ENCODE measurements around the gene CA5A. TPM values are rescaled to one million over a fixed set of nuclear protein-coding genes. Genes with fewer than 3 reads are reported as not detected.
A peak's percentile ranks its signal among the peaks of the same experiment; 100 is the strongest.

CA5A gene
- total and polyA plus RNA-seq, 2 of the 13 experiments (the other 11 are each of a cell fraction or from before 2014, with no cell fraction given), result 66.8 to 106 TPM

DNA sequence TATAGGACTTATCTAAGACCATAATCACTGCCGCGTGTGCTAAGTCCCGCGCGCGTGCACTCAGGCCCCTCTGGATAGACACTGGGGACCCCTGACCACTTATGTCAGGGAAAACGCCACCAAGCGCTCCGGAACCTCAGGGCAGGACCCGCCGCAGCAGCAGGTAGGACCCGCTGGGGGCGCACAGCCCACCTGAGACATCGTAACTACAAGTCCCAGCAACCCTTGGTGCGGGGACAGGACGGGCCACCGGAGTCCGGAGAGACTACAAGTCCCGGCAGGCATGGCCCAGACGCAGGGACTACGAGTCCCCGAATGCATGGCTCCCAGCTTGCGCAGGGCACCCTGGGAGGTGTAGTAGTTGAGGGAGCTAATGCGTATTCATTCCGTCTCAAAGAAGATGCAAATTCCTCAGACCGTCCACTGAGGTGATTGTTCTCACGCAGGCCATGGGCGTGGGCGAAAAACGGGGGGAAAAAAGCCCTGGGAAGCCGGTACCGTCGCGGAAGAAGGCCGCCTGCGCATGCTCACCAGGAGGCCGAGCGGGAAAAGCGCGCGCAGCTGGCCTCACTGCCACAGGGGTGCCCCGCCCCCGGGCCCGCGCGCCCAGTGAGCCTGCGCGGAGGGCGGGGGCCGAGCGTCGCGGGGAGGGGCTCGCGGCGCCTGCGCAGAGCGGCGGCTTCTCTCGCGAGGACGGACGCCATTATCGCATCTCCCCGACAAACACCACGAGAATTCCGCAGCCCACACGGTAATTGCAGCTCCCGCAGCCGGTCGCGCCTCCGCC, 14.6 kb upstream of the CA5A start, which contains the start of gene BANP (continued):
- TF ChIP-seq, protein P1, sequence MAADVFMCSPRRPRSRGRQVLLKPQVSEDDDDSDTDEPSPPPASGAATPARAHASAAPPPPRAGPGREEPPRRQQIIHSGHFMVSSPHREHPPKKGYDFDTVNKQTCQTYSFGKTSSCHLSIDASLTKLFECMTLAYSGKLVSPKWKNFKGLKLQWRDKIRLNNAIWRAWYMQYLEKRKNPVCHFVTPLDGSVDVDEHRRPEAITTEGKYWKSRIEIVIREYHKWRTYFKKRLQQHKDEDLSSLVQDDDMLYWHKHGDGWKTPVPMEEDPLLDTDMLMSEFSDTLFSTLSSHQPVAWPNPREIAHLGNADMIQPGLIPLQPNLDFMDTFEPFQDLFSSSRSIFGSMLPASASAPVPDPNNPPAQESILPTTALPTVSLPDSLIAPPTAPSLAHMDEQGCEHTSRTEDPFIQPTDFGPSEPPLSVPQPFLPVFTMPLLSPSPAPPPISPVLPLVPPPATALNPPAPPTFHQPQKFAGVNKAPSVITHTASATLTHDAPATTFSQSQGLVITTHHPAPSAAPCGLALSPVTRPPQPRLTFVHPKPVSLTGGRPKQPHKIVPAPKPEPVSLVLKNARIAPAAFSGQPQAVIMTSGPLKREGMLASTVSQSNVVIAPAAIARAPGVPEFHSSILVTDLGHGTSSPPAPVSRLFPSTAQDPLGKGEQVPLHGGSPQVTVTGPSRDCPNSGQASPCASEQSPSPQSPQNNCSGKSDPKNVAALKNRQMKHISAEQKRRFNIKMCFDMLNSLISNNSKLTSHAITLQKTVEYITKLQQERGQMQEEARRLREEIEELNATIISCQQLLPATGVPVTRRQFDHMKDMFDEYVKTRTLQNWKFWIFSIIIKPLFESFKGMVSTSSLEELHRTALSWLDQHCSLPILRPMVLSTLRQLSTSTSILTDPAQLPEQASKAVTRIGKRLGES (CRISPR knock-in tag; IDR thresholded peaks at IDR 0.05; ENCODE audit: borderline replicate concordance), result no peak
- TF ChIP-seq, protein P2, sequence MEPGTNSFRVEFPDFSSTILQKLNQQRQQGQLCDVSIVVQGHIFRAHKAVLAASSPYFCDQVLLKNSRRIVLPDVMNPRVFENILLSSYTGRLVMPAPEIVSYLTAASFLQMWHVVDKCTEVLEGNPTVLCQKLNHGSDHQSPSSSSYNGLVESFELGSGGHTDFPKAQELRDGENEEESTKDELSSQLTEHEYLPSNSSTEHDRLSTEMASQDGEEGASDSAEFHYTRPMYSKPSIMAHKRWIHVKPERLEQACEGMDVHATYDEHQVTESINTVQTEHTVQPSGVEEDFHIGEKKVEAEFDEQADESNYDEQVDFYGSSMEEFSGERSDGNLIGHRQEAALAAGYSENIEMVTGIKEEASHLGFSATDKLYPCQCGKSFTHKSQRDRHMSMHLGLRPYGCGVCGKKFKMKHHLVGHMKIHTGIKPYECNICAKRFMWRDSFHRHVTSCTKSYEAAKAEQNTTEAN (CRISPR knock-in tag; conservative IDR thresholded peaks at IDR 0.05), result peak; percentile 14; the same call in 1 of the 2 replicates
- TF ChIP-seq ZNF3 (CRISPR knock-in tag; IDR thresholded peaks at IDR 0.05), result no peak
- TF ChIP-seq ARNTL (CRISPR knock-in tag; IDR thresholded peaks at IDR 0.05), result peak; percentile 84
- no peak; the same call in 1 of the 2 replicates for TF ChIP-seq ZNF629 (CRISPR knock-in tag; conservative IDR thresholded peaks at IDR 0.05)
- no peak for TF ChIP-seq CENPX (CRISPR knock-in tag; IDR thresholded peaks at IDR 0.05)
- peak; percentile 57; the same call in 1 of the 2 replicates for TF ChIP-seq RFXAP (CRISPR knock-in tag; IDR thresholded peaks at IDR 0.05; ENCODE audit: borderline replicate concordance)
- TF ChIP-seq ZBTB20 (CRISPR knock-in tag; IDR thresholded peaks at IDR 0.05; ENCODE audit: borderline replicate concordance, low read depth), result peak; percentile 80
- TF ChIP-seq ZIK1 (CRISPR knock-in tag; IDR thresholded peaks at IDR 0.05; ENCODE audit: borderline replicate concordance, low read depth), result no peak; the same call in none of the 2 replicates
- peak; percentile 68 for TF ChIP-seq AKAP8 (CRISPR knock-in tag; IDR thresholded peaks at IDR 0.05)
- TF ChIP-seq JUNB (CRISPR knock-in tag; IDR thresholded peaks at IDR 0.05; ENCODE audit: borderline replicate concordance), result no peak
- TF ChIP-seq, protein P3, sequence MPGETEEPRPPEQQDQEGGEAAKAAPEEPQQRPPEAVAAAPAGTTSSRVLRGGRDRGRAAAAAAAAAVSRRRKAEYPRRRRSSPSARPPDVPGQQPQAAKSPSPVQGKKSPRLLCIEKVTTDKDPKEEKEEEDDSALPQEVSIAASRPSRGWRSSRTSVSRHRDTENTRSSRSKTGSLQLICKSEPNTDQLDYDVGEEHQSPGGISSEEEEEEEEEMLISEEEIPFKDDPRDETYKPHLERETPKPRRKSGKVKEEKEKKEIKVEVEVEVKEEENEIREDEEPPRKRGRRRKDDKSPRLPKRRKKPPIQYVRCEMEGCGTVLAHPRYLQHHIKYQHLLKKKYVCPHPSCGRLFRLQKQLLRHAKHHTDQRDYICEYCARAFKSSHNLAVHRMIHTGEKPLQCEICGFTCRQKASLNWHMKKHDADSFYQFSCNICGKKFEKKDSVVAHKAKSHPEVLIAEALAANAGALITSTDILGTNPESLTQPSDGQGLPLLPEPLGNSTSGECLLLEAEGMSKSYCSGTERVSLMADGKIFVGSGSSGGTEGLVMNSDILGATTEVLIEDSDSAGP (CRISPR knock-in tag; IDR thresholded peaks at IDR 0.05; ENCODE audit: borderline replicate concordance), result peak; percentile 93
- TF ChIP-seq, protein P4, sequence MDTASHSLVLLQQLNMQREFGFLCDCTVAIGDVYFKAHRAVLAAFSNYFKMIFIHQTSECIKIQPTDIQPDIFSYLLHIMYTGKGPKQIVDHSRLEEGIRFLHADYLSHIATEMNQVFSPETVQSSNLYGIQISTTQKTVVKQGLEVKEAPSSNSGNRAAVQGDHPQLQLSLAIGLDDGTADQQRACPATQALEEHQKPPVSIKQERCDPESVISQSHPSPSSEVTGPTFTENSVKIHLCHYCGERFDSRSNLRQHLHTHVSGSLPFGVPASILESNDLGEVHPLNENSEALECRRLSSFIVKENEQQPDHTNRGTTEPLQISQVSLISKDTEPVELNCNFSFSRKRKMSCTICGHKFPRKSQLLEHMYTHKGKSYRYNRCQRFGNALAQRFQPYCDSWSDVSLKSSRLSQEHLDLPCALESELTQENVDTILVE (CRISPR knock-in tag; IDR thresholded peaks at IDR 0.05), result peak; percentile 97
- TF ChIP-seq PCBP1 (IDR thresholded peaks at IDR 0.05; ENCODE audit: borderline replicate concordance, low read depth, low read length), result peak; percentile 93
- TF ChIP-seq GATAD1 (CRISPR knock-in tag; IDR thresholded peaks at IDR 0.05), result peak; percentile 88
- TF ChIP-seq, protein P5, sequence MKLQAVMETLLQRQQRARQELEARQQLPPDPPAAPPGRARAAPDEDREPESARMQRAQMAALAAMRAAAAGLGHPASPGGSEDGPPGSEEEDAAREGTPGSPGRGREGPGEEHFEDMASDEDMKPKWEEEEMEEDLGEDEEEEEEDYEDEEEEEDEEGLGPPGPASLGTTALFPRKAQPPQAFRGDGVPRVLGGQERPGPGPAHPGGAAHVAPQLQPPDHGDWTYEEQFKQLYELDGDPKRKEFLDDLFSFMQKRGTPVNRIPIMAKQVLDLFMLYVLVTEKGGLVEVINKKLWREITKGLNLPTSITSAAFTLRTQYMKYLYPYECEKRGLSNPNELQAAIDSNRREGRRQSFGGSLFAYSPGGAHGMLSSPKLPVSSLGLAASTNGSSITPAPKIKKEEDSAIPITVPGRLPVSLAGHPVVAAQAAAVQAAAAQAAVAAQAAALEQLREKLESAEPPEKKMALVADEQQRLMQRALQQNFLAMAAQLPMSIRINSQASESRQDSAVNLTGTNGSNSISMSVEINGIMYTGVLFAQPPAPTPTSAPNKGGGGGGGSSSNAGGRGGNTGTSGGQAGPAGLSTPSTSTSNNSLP (IDR thresholded peaks at IDR 0.05; ENCODE audit: low read depth, low read length), result 0 out of 2 replicates have a peak, but pooled peaks have one; percentile 62
- peak; percentile 86 for TF ChIP-seq ZFP1 (CRISPR knock-in tag; IDR thresholded peaks at IDR 0.05)
- TF ChIP-seq PITX1 (CRISPR knock-in tag; IDR thresholded peaks at IDR 0.05), result peak; percentile 87
- TF ChIP-seq ZNF782 (CRISPR knock-in tag; IDR thresholded peaks at IDR 0.05; ENCODE audit: borderline replicate concordance), result no peak
- TF ChIP-seq SMYD3 (CRISPR knock-in tag; IDR thresholded peaks at IDR 0.05), result no peak
- TF ChIP-seq TCF7 (IDR thresholded peaks at IDR 0.05; ENCODE audit: low read depth), result no peak
